Body of pancreas (tissue), 4 donors: Measurements from ENCODE around the gene MLLT11.

ENCODE experiments used
- CTCF ChIP-seq, 7 experiments: fragments of 450-650 bp in 4 of 7; fragments of 200-600 bp in 3 of 7; sonication (generic) in 3 of 7; IDR thresholded peaks; one replicate each; pipeline ENCODE4 v1.5.1; 2016 to 2019; ENCODE audit warnings: antibody characterized with exemption in 7 of 7
- POLR2A ChIP-seq, 3 donors: fragments of 450-650 bp; IDR thresholded peaks; one replicate each; pipeline ENCODE4 v1.6.1; 2016; ENCODE audit warnings: antibody characterized with exemption in 3 of 3, mild to moderate bottlenecking in 2 of 3

DNA sequence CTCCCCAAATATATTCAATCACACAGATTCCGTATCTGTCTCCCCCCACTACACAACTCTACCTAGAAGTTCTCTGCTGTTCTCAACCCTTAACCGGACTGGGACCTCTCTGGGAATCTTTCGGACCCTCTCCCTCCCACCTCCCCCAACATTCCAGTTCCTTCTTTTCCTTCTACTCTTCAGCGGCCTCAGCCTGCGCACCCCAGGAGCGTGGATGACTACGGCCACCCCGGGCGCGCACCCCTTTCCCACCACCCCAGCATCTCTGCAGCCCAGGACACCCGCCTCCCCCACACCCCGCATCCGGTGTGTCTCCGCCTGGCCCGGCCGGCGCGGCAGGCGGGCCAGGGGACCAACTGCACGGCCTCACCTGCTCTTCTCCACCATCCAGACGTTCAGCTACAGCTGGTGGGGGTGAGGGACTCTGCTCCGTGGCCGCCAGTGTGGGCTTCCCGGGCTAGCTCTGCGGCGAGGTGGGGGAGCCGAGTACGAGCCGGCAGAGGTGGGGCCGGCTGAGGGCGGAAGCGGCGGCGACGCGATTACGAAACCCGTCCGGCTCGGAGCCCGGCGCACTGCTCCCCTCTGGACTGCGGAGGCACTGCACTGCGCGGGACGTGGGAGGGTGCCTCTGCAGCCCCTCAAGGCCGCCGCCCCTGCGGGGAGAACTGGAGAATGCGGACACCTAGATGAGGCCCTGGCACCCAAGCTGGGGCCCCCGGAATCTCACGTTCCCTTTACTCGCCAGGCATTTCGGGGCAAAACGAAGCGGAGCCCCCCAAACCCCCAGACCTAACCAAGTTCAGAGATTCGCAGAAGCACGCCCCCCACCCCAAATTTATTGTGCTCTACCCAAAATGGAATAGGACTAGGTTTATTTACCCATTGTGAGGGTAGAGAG, 839 bp upstream of the MLLT11 start, which contains the start of gene CDC42SE1:
- TF ChIP-seq CTCF (IDR thresholded peaks at IDR 0.05) (peak; percentile 62 to 91 (median 85)), POLR2A (IDR thresholded peaks at IDR 0.05) (peak; percentile 69 to 92 (median 88))
